GM23338 (cell line): Measurements from ENCODE around the gene SBF2. TPM values are rescaled to one million over a fixed set of nuclear protein-coding genes. Genes with fewer than 3 reads are reported as not detected.

ENCODE experiments used
- ATAC-seq: fragments of 200-7000 bp; cut with Tn5 transposase; 3 replicates; pipeline ENCODE4 v1.9.1; 2020
- DNase-seq: peaks from one replicate; pipeline ENCODE4 v3.0.0-alpha.2; 2015; ENCODE audit warnings: low spot score
- H2AFZ ChIP-seq: fragments of 200-600 bp; sonication (generic); 2 replicates; pipeline ENCODE4 v1.8.0; 2016; ENCODE audit warnings: antibody characterized with exemption, mild to moderate bottlenecking, moderate library complexity
- H3F3A ChIP-seq: fragments of 200-600 bp; sonication (generic); replicated peaks from 2 replicates; pipeline ENCODE4 v1.8.0; 2017; ENCODE audit warnings: antibody characterized with exemption, mixed run types, low read depth
- H3K27ac ChIP-seq: fragments of 200-600 bp; sonication (generic); 2 replicates; pipeline ENCODE4 v1.6.1; 2016; ENCODE audit warnings: low read depth
- H3K27me3 ChIP-seq: fragments of 200-600 bp; sonication (generic); 2 replicates; pipeline ENCODE4 v1.8.0; 2016; ENCODE audit warnings: mild to moderate bottlenecking, mixed run types, moderate library complexity; ENCODE audit not compliant: insufficient read depth
- H3K36me3 ChIP-seq: fragments of 200-600 bp; sonication (generic); 2 replicates; pipeline ENCODE4 v1.8.0; 2016; ENCODE audit warnings: mild to moderate bottlenecking; ENCODE audit not compliant: insufficient read depth
- H3K4me1 ChIP-seq: fragments of 200-600 bp; sonication (generic); 2 replicates; pipeline ENCODE4 v1.8.0; 2016; ENCODE audit warnings: mild to moderate bottlenecking, moderate library complexity; ENCODE audit not compliant: insufficient read depth
- H3K4me2 ChIP-seq: fragments of 200-600 bp; sonication (generic); 2 replicates; pipeline ENCODE4 v1.7.1; 2017; ENCODE audit warnings: mixed run types
- H3K4me3 ChIP-seq: fragments of 200-600 bp; sonication (generic); 2 replicates; pipeline ENCODE4 v1.6.1; 2016; ENCODE audit warnings: mixed run types
- H3K79me2 ChIP-seq: fragments of 200-600 bp; sonication (generic); replicated peaks from 2 replicates; pipeline ENCODE4 v1.8.0; 2017; ENCODE audit warnings: mild to moderate bottlenecking; ENCODE audit not compliant: insufficient read depth
- H3K9me2 ChIP-seq: fragments of 200-600 bp; sonication (generic); 2 replicates; pipeline ENCODE4 v1.8.0; 2017; ENCODE audit not compliant: insufficient read depth
- H4K20me1 ChIP-seq: fragments of 200-600 bp; sonication (generic); replicated peaks from 2 replicates; pipeline ENCODE4 v1.8.0; 2017; ENCODE audit warnings: mild to moderate bottlenecking; ENCODE audit not compliant: insufficient read depth
- H3K27ac Mint-ChIP-seq: 2 replicates; pipeline ENCODE4 v1.8.0; 2020; ENCODE audit warnings: inconsistent platforms, mild to moderate bottlenecking, moderate library complexity, mixed read lengths
- H3K27me3 Mint-ChIP-seq: 3 replicates; pipeline ENCODE4 v1.8.0; 2022; ENCODE audit warnings: low read depth, mild to moderate bottlenecking, moderate library complexity, mixed read lengths, inconsistent platforms; ENCODE audit not compliant: insufficient read depth, poor library complexity
- H3K36me3 Mint-ChIP-seq: 3 replicates; pipeline ENCODE4 v1.8.0; 2021; ENCODE audit warnings: low read depth, mild to moderate bottlenecking, inconsistent platforms, moderate library complexity, mixed read lengths
- H3K4me1 Mint-ChIP-seq: 3 replicates; pipeline ENCODE4 v1.8.0; 2020; ENCODE audit warnings: mild to moderate bottlenecking, inconsistent platforms, mixed read lengths
- H3K4me3 Mint-ChIP-seq: 3 replicates; pipeline ENCODE4 v1.8.0; 2021; ENCODE audit warnings: moderate library complexity, mild to moderate bottlenecking, inconsistent platforms, mixed read lengths
- H3K9me3 Mint-ChIP-seq: 3 replicates; pipeline ENCODE4 v1.8.0; 2020; ENCODE audit warnings: moderate library complexity, mild to moderate bottlenecking, inconsistent platforms, mixed read lengths
- EZH2phosphoT487 ChIP-seq: fragments of 200-600 bp; sonication (generic); IDR thresholded peaks from one replicate; pipeline ENCODE4 v1.8.1; 2018; ENCODE audit warnings: antibody characterized with exemption; ENCODE audit not compliant: unreplicated experiment
- ZNF114 ChIP-seq: fragments of 250-450 bp; sonication (Bioruptor Pico); IDR thresholded peaks from 2 replicates; pipeline ENCODE4 v1.5.0; 2020; ENCODE audit warnings: mild to moderate bottlenecking, moderate library complexity
- ZNF331 ChIP-seq: fragments of 250-450 bp; sonication (Bioruptor Pico); IDR thresholded peaks from 2 replicates; pipeline ENCODE4 v1.5.0; 2020; ENCODE audit warnings: low read depth, mild to moderate bottlenecking, moderate library complexity
- polyA plus RNA-seq: library from polyadenylated mRNA; unstranded; fragments of >200 nt; fragmentation: Nextera tagmentation; extraction: Ambion mirVana; gene quantifications from 2 replicates; pipeline ENCODE4 v1.2.1, GENCODE V29; 2016
- total RNA-seq: library from RNA; depleted of rRNA; stranded (reverse); fragments of >200 nt; shearing (Covaris generic); gene quantifications from 2 replicates; pipeline ENCODE4 v1.2.3, GENCODE V29; 2014
- TF ChIP-seq, protein P1 (sequence below), 2 experiments: fragments of 200-600 bp in 1 of 2; sonication (generic) in 1 of 2; conservative IDR thresholded peaks; 2 replicates each; pipeline versions ENCODE4 v1.5.1 to v1.6.1; 2016 to 2017; ENCODE audit warnings: antibody characterized with exemption in 2 of 2, low read depth in 2 of 2, mild to moderate bottlenecking in 2 of 2, moderate library complexity in 1 of 2
- TF ChIP-seq, protein P2 (sequence below): IDR thresholded peaks from 2 replicates; pipeline ENCODE4 v1.6.1; 2016; ENCODE audit warnings: antibody characterized with exemption

Gene SBF2
- total and polyA plus RNA-seq, 2 experiments from 2014 or later: 25.6 to 53.5 TPM

DNA sequence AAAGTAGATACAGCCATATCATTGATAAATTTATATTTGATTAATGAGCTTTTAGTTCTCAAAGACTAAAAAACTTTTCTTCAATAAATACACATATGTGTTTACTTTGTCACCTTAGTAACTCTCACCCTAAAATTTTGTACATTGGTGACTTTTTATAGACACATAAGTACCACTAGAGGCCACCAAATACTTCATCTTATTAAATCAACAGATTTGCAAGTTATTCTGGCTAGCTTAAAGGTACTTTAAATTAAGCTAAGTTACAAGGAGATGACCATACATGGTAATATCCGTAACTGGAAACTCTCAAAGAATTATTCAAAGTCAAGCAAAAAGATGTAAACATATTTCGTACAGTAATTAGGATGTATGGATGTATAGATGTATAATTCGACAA is 112.2 kb downstream of the SBF2 start:
- Histone ChIP-seq H3K27me3 (no peaks in the 10 kb centered on the region), H3K79me2 (no peaks in the 10 kb centered on the region), H3K27ac (no peak overlapping the region), H4K20me1 (no peaks in the 10 kb centered on the region), H3K4me1 (no peaks in the 10 kb centered on the region; the same call in 1 of the 2 replicates), H2AFZ (no peak overlapping the region), H3F3A (no peaks in the 10 kb centered on the region), H3K9me2 (no peaks in the 10 kb centered on the region), H3K36me3 (no peaks in the 10 kb centered on the region), H3K4me2 (no peak overlapping the region), H3K4me3 (no peak overlapping the region)
- no peaks in the 10 kb centered on the region; the same call in 1 of the 3 replicates for H3K9me3 Mint-ChIP-seq
- TF ChIP-seq ZNF331 (CRISPR knock-in tag): no peak
- TF ChIP-seq, protein P1, sequence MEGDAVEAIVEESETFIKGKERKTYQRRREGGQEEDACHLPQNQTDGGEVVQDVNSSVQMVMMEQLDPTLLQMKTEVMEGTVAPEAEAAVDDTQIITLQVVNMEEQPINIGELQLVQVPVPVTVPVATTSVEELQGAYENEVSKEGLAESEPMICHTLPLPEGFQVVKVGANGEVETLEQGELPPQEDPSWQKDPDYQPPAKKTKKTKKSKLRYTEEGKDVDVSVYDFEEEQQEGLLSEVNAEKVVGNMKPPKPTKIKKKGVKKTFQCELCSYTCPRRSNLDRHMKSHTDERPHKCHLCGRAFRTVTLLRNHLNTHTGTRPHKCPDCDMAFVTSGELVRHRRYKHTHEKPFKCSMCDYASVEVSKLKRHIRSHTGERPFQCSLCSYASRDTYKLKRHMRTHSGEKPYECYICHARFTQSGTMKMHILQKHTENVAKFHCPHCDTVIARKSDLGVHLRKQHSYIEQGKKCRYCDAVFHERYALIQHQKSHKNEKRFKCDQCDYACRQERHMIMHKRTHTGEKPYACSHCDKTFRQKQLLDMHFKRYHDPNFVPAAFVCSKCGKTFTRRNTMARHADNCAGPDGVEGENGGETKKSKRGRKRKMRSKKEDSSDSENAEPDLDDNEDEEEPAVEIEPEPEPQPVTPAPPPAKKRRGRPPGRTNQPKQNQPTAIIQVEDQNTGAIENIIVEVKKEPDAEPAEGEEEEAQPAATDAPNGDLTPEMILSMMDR (conservative IDR thresholded peaks at IDR 0.05; ENCODE audit: low read depth in 2 of 2): peak in 1 of 2 experiments; percentile 52; a peak in 3 of 4 replicates
- no peak overlapping the region for H3K27ac Mint-ChIP-seq
- no peak for ATAC-seq
- peaks cover 14% of the 10 kb centered on the region; the same call in 2 of the 3 replicates for H3K36me3 Mint-ChIP-seq
- H3K27me3 Mint-ChIP-seq: peaks cover 1% of the 10 kb centered on the region
- no peaks in the 10 kb centered on the region for H3K4me1 Mint-ChIP-seq
- DNase-seq: peak; percentile 43
- H3K4me3 Mint-ChIP-seq: no peak overlapping the region

- Histone ChIP-seq H3K4me2 (no peak overlapping the region), H2AFZ (no peak overlapping the region), H3K36me3 (no peaks in the 10 kb centered on the region), H3K4me1 (peaks cover 5% of the 10 kb centered on the region; the same call in 1 of the 2 replicates), H3K9me2 (no peaks in the 10 kb centered on the region), H3K27ac (no peak overlapping the region), H3K27me3 (no peaks in the 10 kb centered on the region), H3K79me2 (no peaks in the 10 kb centered on the region; the same call in none of the 2 replicates), H3F3A (no peaks in the 10 kb centered on the region), H4K20me1 (no peaks in the 10 kb centered on the region), H3K4me3 (no peak overlapping the region)
- Mint-ChIP-seq H3K9me3 (no peaks in the 10 kb centered on the region), H3K36me3 (no peaks in the 10 kb centered on the region), H3K27me3 (no peaks in the 10 kb centered on the region), H3K27ac (no peak overlapping the region), H3K4me1 (peaks cover 10% of the 10 kb centered on the region; the same call in 2 of the 3 replicates), H3K4me3 (no peak overlapping the region)
- no peak for DNase-seq
- TF ChIP-seq EZH2phosphoT487 (no peak), ZNF331 (CRISPR knock-in tag) (no peak)
- TF ChIP-seq, protein P2, sequence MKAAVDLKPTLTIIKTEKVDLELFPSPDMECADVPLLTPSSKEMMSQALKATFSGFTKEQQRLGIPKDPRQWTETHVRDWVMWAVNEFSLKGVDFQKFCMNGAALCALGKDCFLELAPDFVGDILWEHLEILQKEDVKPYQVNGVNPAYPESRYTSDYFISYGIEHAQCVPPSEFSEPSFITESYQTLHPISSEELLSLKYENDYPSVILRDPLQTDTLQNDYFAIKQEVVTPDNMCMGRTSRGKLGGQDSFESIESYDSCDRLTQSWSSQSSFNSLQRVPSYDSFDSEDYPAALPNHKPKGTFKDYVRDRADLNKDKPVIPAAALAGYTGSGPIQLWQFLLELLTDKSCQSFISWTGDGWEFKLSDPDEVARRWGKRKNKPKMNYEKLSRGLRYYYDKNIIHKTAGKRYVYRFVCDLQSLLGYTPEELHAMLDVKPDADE: no peak
- ATAC-seq: no peak
Observed at GRCh38 chr11:10164621-10165020, 129.4 kb downstream of the SBF2 start.

DNA sequence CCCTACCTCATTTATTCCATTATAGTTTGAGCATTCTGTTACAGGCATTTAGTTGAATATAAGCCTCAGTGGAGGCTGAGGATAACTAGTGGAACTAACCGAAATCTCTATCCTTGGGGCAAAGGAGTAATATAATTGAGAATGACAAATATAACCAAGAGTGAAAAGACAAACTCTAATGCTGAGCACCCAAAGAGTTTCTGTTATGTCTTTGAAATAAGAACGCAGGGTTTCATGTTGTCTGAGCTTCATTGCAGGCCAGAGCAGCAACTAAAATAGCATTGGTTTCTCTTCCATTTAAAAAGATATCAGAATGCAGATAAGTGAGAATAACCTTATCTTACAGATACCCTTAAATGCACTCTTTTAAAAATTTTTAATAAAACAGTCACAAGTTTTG is 131.8 kb downstream of the SBF2 start:
- Mint-ChIP-seq H3K4me1 (peaks cover 10% of the 10 kb centered on the region; the same call in 2 of the 3 replicates), H3K4me3 (no peak overlapping the region), H3K27me3 (no peaks in the 10 kb centered on the region), H3K36me3 (peaks cover 3% of the 10 kb centered on the region; the same call in 1 of the 3 replicates), H3K9me3 (peaks cover 3% of the 10 kb centered on the region; the same call in 1 of the 3 replicates), H3K27ac (no peak overlapping the region)
- Histone ChIP-seq H3K36me3 (no peaks in the 10 kb centered on the region), H3K27me3 (no peaks in the 10 kb centered on the region), H3K4me1 (peaks cover 5% of the 10 kb centered on the region; the same call in 1 of the 2 replicates), H3K4me2 (no peak overlapping the region), H3K79me2 (peaks cover 13% of the 10 kb centered on the region), H3K9me2 (no peaks in the 10 kb centered on the region), H3K4me3 (no peak overlapping the region), H3K27ac (no peak overlapping the region), H2AFZ (no peak overlapping the region), H4K20me1 (no peaks in the 10 kb centered on the region), H3F3A (no peaks in the 10 kb centered on the region)
- DNase-seq (no peak), ATAC-seq (no peak)
- TF ChIP-seq, protein P1 (conservative IDR thresholded peaks at IDR 0.05; ENCODE audit: low read depth in 2 of 2): no peak
- TF ChIP-seq ZNF114 (CRISPR knock-in tag): no peak
- no peak for TF ChIP-seq ZNF331 (CRISPR knock-in tag)
